ENCODE data around the gene KCNQ1.

GRCh38 chr11:2780850-2781407, 336.1 kb downstream of the KCNQ1 start:
- TF ChIP-seq POLR2AphosphoS5 (IDR thresholded peaks at IDR 0.05; ENCODE audit: low read depth, low read length) (no peak), BRCA1 (CRISPR knock-in tag; IDR thresholded peaks at IDR 0.05) (no peak), PHF5A (CRISPR knock-in tag; IDR thresholded peaks at IDR 0.05; ENCODE audit: low read depth, unreplicated experiment) (no peak), ZNF101 (CRISPR knock-in tag; IDR thresholded peaks at IDR 0.05; ENCODE audit: borderline replicate concordance, low read depth) (no peak), ZNF207 (IDR thresholded peaks at IDR 0.05; ENCODE audit: borderline replicate concordance) (no peak), RXRA (CRISPR knock-in tag; IDR thresholded peaks at IDR 0.05) (no peak), SYNCRIP (IDR thresholded peaks at IDR 0.05; ENCODE audit: insufficient read depth, low read depth, low read length) (no peak), MYC (CRISPR knock-in tag; IDR thresholded peaks at IDR 0.05; ENCODE audit: borderline replicate concordance) (no peak), CREB3 (CRISPR knock-in tag; IDR thresholded peaks at IDR 0.05) (no peak), AHDC1 (CRISPR knock-in tag; IDR thresholded peaks at IDR 0.05; ENCODE audit: borderline replicate concordance) (no peak), ELF4 (CRISPR knock-in tag; IDR thresholded peaks at IDR 0.05; ENCODE audit: borderline replicate concordance) (no peak), ZBTB8A (CRISPR knock-in tag; IDR thresholded peaks at IDR 0.05; ENCODE audit: borderline replicate concordance, low read depth) (no peak), ZFX (CRISPR knock-in tag; IDR thresholded peaks at IDR 0.05; ENCODE audit: low read depth) (no peak)
- TF ChIP-seq, protein P1, sequence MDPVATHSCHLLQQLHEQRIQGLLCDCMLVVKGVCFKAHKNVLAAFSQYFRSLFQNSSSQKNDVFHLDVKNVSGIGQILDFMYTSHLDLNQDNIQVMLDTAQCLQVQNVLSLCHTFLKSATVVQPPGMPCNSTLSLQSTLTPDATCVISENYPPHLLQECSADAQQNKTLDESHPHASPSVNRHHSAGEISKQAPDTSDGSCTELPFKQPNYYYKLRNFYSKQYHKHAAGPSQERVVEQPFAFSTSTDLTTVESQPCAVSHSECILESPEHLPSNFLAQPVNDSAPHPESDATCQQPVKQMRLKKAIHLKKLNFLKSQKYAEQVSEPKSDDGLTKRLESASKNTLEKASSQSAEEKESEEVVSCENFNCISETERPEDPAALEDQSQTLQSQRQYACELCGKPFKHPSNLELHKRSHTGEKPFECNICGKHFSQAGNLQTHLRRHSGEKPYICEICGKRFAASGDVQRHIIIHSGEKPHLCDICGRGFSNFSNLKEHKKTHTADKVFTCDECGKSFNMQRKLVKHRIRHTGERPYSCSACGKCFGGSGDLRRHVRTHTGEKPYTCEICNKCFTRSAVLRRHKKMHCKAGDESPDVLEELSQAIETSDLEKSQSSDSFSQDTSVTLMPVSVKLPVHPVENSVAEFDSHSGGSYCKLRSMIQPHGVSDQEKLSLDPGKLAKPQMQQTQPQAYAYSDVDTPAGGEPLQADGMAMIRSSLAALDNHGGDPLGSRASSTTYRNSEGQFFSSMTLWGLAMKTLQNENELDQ (CRISPR knock-in tag; IDR thresholded peaks at IDR 0.05; ENCODE audit: borderline replicate concordance): no peak

Measured in HepG2 (cell line).